ENCODE measurements around the gene N4BP2.
"Not testable (repeated sequence)": the region's sequence is repeated elsewhere in the genome, so short reads cannot be mapped to it uniquely, and the experiment has no call there.

N4BP2 gene

GRCh38 chr4:40140196-40140595 is 83.5 kb downstream of the N4BP2 start:
- H3K9me3 ChIP-seq (ENCODE audit: control insufficient read depth, insufficient read depth, low read depth, low read length) = no peaks in the 10 kb centered on the region
- ChIA-PET POLR2A (no interaction called here), CTCF (no interaction called here)

GRCh38 chr4:40140597-40140996 is 83.9 kb downstream of the N4BP2 start:
- H3K4me3 ChIP-seq (ENCODE audit: low read depth, low read length); H3K9me3 ChIP-seq (ENCODE audit: control insufficient read depth, insufficient read depth, low read depth, low read length); POLR2A ChIA-PET; H3K27ac ChIP-seq (ENCODE audit: extremely low read depth, low read depth, low read length); H3K4me1 ChIP-seq (ENCODE audit: control insufficient read depth, insufficient read depth, low read length); CTCF ChIA-PET: not testable (repeated sequence)
- H3K36me3 ChIP-seq (ENCODE audit: control insufficient read depth in 2 of 2, insufficient read depth in 1 of 2, low read length in 2 of 2) = peaks cover 0 to 44% of the 10 kb centered on the region in 2 experiments; a peak in 1 of 3 replicates

More at GRCh38 chr4:40140196-40140595, 83.5 kb downstream of the N4BP2 start:
- H3K4me1 ChIP-seq (ENCODE audit: control insufficient read depth, insufficient read depth, low read length) = no peaks in the 10 kb centered on the region
- no peak for TF ChIP-seq ZNF132 (tag by site-specific recombination; IDR thresholded peaks at IDR 0.05; ENCODE audit: borderline replicate concordance)
- TF ChIP-seq ZNF146 (tag by site-specific recombination; IDR thresholded peaks at IDR 0.05) = no peak
- no peak for TF ChIP-seq ZNF366 (tag by site-specific recombination; conservative IDR thresholded peaks at IDR 0.05)
- TF ChIP-seq ZNF600 (tag by site-specific recombination; IDR thresholded peaks at IDR 0.05) = no peak
- TF ChIP-seq ZNF664 (tag by site-specific recombination; IDR thresholded peaks at IDR 0.05) = no peak
- TF ChIP-seq EGR2 (tag by site-specific recombination; IDR thresholded peaks at IDR 0.05; ENCODE audit: low read depth) = no peak
- TF ChIP-seq ZNF558 (tag by site-specific recombination; IDR thresholded peaks at IDR 0.05) = no peak
- TF ChIP-seq GFI1B (tag by site-specific recombination; IDR thresholded peaks at IDR 0.05) = no peak
- TF ChIP-seq ZNF133 (tag by site-specific recombination; IDR thresholded peaks at IDR 0.05) = no peak
- TF ChIP-seq ZNF791 (tag by site-specific recombination; IDR thresholded peaks at IDR 0.05) = no peak
- no peak for TF ChIP-seq MEIS1 (CRISPR knock-in tag; IDR thresholded peaks at IDR 0.05; ENCODE audit: borderline replicate concordance)
- no peak for TF ChIP-seq ZNF280D (tag by site-specific recombination; IDR thresholded peaks at IDR 0.05)
- TF ChIP-seq ZNF2 (tag by site-specific recombination; IDR thresholded peaks at IDR 0.05) = no peak
- no peak for TF ChIP-seq YY1 (tag by site-specific recombination; IDR thresholded peaks at IDR 0.05)
- TF ChIP-seq ZNF513 (tag by site-specific recombination; IDR thresholded peaks at IDR 0.05) = no peak
- H3K27ac ChIP-seq (ENCODE audit: extremely low read depth, low read depth, low read length) = no peak overlapping the region
- no peak overlapping the region for H3K4me3 ChIP-seq (ENCODE audit: low read depth, low read length)
- peaks cover 0 to 44% of the 10 kb centered on the region in 2 experiments; a peak in 1 of 3 replicates for H3K36me3 ChIP-seq (ENCODE audit: control insufficient read depth in 2 of 2, insufficient read depth in 1 of 2, low read length in 2 of 2)

GRCh38 chr4:40143926-40144508 is 87.4 kb downstream of the N4BP2 start:
- Histone ChIP-seq H3K36me3 (ENCODE audit: control insufficient read depth in 2 of 2, insufficient read depth in 1 of 2, low read length in 2 of 2) (peaks cover 0 to 37% of the 10 kb centered on the region in 2 experiments; a peak in 1 of 3 replicates), H3K9me3 (ENCODE audit: control insufficient read depth, insufficient read depth, low read depth, low read length) (no peaks in the 10 kb centered on the region), H3K27ac (ENCODE audit: extremely low read depth, low read depth, low read length) (no peak overlapping the region), H3K4me3 (ENCODE audit: low read depth, low read length) (no peak overlapping the region), H3K4me1 (ENCODE audit: control insufficient read depth, insufficient read depth, low read length) (no peaks in the 10 kb centered on the region)
- ChIA-PET CTCF (interaction anchor here (0.6 to 0.7 kb wide), 2 partner anchors 12 to 173 kb away, joined by 3 read pairs; no protein-coding TSS in a partner anchor), POLR2A (no interaction called here)
- no peak for TF ChIP-seq ZXDB (tag by site-specific recombination; IDR thresholded peaks at IDR 0.05)
- no peak for TF ChIP-seq ZBTB26 (tag by site-specific recombination; optimal IDR thresholded peaks at IDR 0.05)
- TF ChIP-seq PRDM1 (tag by site-specific recombination; IDR thresholded peaks at IDR 0.05) = no peak
- no peak for TF ChIP-seq ZNF114 (tag by site-specific recombination; IDR thresholded peaks at IDR 0.05)
- TF ChIP-seq ZBTB20 (tag by site-specific recombination; IDR thresholded peaks at IDR 0.05) = no peak
- TF ChIP-seq ZFP37 (tag by site-specific recombination; IDR thresholded peaks at IDR 0.05) = no peak
- no peak for TF ChIP-seq PRDM4 (tag by site-specific recombination; IDR thresholded peaks at IDR 0.05)

Data from HEK293 (cell line).